Upper lobe of left lung (tissue), 6 donors: Measurements from ENCODE around the gene CYP51A1. TPM values are rescaled to one million over a fixed set of nuclear protein-coding genes. Genes with fewer than 3 reads are reported as not detected.

Experiments used
- ATAC-seq, 2 donors: fragments of 200-7000 bp; cut with Tn5 transposase; one replicate each; pipeline ENCODE4 v1.9.1; 2022; ENCODE audit warnings: mild to moderate bottlenecking in 2 of 2, moderate library complexity in 2 of 2; ENCODE audit not compliant: low FRiP score in 2 of 2
- DNase-seq, 2 donors: peaks; one replicate each; pipeline ENCODE4 v3.0.0-alpha.2; 2019 to 2020
- H3K27ac ChIP-seq, 4 donors: fragments of 200-600 bp; sonication (generic); one replicate each; pipeline ENCODE4 v1.5.1; 2016 to 2019
- H3K27me3 ChIP-seq, 4 donors: fragments of 200-600 bp; sonication (generic); one replicate each; pipeline ENCODE4 v1.5.1; 2017 to 2019
- H3K36me3 ChIP-seq, 4 donors: fragments of 200-600 bp; sonication (generic); one replicate each; pipeline ENCODE4 v1.5.1; 2016 to 2019
- H3K4me1 ChIP-seq, 4 donors: fragments of 200-600 bp; sonication (generic); one replicate each; pipeline ENCODE4 v1.5.1; 2018 to 2019
- H3K4me3 ChIP-seq, 4 donors: fragments of 200-600 bp; sonication (generic); one replicate each; pipeline ENCODE4 v1.5.1; 2017 to 2019; ENCODE audit warnings: mild to moderate bottlenecking in 2 of 4, moderate library complexity in 1 of 4
- H3K9me3 ChIP-seq, 4 donors: fragments of 200-600 bp; sonication (generic); one replicate each; pipeline ENCODE4 v1.5.1; 2018 to 2019
- EP300 ChIP-seq, 4 donors: sonication (generic); formaldehyde crosslinking; IDR thresholded peaks; one replicate each; pipeline ENCODE4 v1.5.1; 2017; ENCODE audit warnings: antibody characterized with exemption in 4 of 4, control low read depth in 2 of 4
- POLR2A ChIP-seq, 4 donors: fragments of 450-650 bp; IDR thresholded peaks; one replicate each; pipeline ENCODE4 v1.5.1; 2016 to 2017; ENCODE audit warnings: antibody characterized with exemption in 4 of 4, mild to moderate bottlenecking in 2 of 4
- POLR2AphosphoS5 ChIP-seq, 2 donors: sonication (generic); formaldehyde crosslinking; IDR thresholded peaks; one replicate each; pipeline ENCODE4 v1.5.1; 2017; ENCODE audit warnings: antibody characterized with exemption in 2 of 2
- WGBS, 2 donors: methylation state at CpG; one replicate each; pipeline ENCODE4 v1.1.5; 2017 to 2018; 5-methylcytosine and 5-hydroxymethylcytosine counted together
- total RNA-seq, 6 donors: library from RNA; depleted of rRNA in 4 of 6; stranded (reverse); fragments of >200 nt in 4 of 6; gene quantifications; one replicate each; pipeline versions ENCODE4 v1.1.0 to v1.2.1, GENCODE V29; 2016 to 2021
- TF ChIP-seq, protein P1 (sequence below), 6 experiments: fragments of 450-650 bp in 4 of 6; fragments of 200-600 bp in 2 of 6; sonication (generic) in 2 of 6; IDR thresholded peaks; one replicate each; pipeline ENCODE4 v1.5.1; 2016 to 2019; ENCODE audit warnings: antibody characterized with exemption in 6 of 6
- donor health status: DM: no; HTN: no; CAD: no; lungs with moderate emphysema.
- donor health status: DM: no; HTN: yes; CAD: no; lungs with severe emphysema.

The CYP51A1 gene
- total RNA-seq, 6 donors from 2014 or later = 26.2 to 213 (median 148) TPM

DNA sequence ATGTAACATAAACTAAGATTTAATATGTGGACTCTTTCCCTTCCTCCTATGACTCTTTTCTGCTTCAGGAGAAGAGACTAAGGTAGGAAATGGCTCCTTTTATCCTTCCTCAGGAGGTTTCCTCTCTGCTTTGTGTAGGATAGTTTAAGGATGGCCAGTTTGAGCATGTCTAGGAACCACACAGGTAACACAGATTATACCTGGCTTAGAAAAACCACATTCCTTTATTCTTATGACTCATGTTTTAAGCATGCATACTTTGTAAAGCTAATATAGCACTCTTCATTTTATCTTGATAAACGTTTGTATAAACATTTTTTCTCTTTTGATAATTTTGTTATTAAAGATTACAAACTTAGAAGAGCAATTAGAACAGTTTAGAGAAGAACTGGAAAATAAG lies 57.8 kb downstream of the CYP51A1 start:
- ATAC-seq = peak in 1 of 2 donors; percentile 43
- Histone ChIP-seq H3K36me3 (peaks cover 0 to 73% (median 22%) of the 10 kb centered on the region in 4 donors), H3K9me3 (no peaks in the 10 kb centered on the region), H3K27me3 (no peaks in the 10 kb centered on the region), H3K4me1 (no peaks in the 10 kb centered on the region), H3K4me3 (no peak overlapping the region), H3K27ac (peak overlapping the region in 2 of 4 donors; percentile 17 to 46)
- TF ChIP-seq POLR2AphosphoS5 (IDR thresholded peaks at IDR 0.05) = no peak
- no peak for TF ChIP-seq EP300 (IDR thresholded peaks at IDR 0.05)
- TF ChIP-seq POLR2A (IDR thresholded peaks at IDR 0.05) = no peak
- TF ChIP-seq, protein P1, sequence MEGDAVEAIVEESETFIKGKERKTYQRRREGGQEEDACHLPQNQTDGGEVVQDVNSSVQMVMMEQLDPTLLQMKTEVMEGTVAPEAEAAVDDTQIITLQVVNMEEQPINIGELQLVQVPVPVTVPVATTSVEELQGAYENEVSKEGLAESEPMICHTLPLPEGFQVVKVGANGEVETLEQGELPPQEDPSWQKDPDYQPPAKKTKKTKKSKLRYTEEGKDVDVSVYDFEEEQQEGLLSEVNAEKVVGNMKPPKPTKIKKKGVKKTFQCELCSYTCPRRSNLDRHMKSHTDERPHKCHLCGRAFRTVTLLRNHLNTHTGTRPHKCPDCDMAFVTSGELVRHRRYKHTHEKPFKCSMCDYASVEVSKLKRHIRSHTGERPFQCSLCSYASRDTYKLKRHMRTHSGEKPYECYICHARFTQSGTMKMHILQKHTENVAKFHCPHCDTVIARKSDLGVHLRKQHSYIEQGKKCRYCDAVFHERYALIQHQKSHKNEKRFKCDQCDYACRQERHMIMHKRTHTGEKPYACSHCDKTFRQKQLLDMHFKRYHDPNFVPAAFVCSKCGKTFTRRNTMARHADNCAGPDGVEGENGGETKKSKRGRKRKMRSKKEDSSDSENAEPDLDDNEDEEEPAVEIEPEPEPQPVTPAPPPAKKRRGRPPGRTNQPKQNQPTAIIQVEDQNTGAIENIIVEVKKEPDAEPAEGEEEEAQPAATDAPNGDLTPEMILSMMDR (IDR thresholded peaks at IDR 0.05) = no peak
- DNase-seq = no peak
- WGBS, 2 donors = 38% methylated on average over 1 of the region's 1 CpG

DNA sequence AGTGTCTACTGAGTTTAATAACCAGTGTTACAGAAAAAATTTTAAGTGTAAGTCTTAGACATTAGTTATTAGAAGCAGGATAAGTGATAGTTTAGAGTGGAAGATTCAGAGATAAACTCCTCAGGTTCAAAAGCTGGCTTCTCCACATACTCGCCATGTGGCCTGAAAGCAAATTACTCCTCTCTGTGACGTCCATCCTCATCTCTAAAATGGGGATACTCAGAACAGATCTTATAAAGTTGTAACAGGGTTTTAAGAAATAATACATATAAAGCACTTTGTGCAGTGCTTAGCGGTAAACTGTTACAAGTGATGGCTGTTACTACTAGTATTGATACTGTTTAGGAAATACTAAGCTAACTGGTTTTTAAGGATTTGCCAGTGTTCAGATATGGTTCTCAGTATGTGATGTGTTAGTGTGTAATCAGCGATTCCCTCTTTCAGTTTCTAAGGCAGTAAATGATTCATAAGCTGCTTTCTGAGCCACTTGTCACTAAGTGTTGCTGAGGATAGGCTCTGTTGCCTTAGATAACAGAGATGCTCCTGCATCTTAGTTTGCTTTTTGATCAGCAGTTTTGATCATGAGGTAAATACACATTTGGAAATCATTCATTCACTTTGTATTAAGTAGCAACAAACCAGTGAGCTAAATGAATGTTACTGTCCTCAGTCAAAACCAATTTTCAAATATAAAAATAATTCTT lies 58.7 kb downstream of the CYP51A1 start:
- no peak for ATAC-seq
- Histone ChIP-seq H3K27ac (peak overlapping the region in 1 of 4 donors; percentile 46), H3K4me3 (no peak overlapping the region), H3K4me1 (no peaks in the 10 kb centered on the region), H3K27me3 (no peaks in the 10 kb centered on the region), H3K9me3 (no peaks in the 10 kb centered on the region), H3K36me3 (peaks cover 0 to 75% (median 22%) of the 10 kb centered on the region in 4 donors)
- DNase-seq = no peak
- TF ChIP-seq POLR2A (IDR thresholded peaks at IDR 0.05) (no peak), EP300 (IDR thresholded peaks at IDR 0.05) (no peak), POLR2AphosphoS5 (IDR thresholded peaks at IDR 0.05) (no peak)
- TF ChIP-seq, protein P1 (IDR thresholded peaks at IDR 0.05) = no peak
- WGBS, 2 donors = 84 to 90% methylated on average over 4 of the region's 4 CpGs

DNA sequence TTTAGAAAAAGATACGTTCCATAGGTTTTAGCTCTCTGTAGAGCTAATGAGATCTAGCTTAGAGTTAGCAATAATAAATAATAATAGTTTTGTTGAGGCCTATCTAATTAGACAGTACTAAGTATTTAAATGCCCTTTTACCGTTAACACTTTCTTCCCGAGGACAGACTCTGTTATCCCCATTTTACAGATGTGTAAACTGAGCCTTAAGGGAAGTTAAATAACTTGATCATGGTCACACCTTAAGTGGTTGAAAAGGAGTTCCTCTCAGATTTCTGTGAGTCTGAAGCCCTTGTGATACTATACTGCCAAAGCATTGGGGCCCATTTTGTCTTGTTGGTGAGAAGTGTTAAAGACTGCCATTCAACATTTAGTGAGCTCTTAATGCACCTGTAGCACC lies 61.6 kb downstream of the CYP51A1 start:
- peaks cover 0 to 64% (median 13%) of the 10 kb centered on the region in 4 donors for H3K36me3 ChIP-seq
- H3K27ac ChIP-seq = no peak overlapping the region
- ATAC-seq = no peak
- 99% methylated on average over 3 of the region's 3 CpGs for WGBS, 2 donors
- H3K4me1 ChIP-seq = no peaks in the 10 kb centered on the region
- H3K27me3 ChIP-seq = no peaks in the 10 kb centered on the region
- TF ChIP-seq EP300 (IDR thresholded peaks at IDR 0.05) = no peak
- no peak for TF ChIP-seq POLR2AphosphoS5 (IDR thresholded peaks at IDR 0.05)
- TF ChIP-seq, protein P1 (IDR thresholded peaks at IDR 0.05) = no peak
- no peak for TF ChIP-seq POLR2A (IDR thresholded peaks at IDR 0.05)
- H3K9me3 ChIP-seq = no peaks in the 10 kb centered on the region
- no peak overlapping the region for H3K4me3 ChIP-seq
- no peak for DNase-seq

DNA sequence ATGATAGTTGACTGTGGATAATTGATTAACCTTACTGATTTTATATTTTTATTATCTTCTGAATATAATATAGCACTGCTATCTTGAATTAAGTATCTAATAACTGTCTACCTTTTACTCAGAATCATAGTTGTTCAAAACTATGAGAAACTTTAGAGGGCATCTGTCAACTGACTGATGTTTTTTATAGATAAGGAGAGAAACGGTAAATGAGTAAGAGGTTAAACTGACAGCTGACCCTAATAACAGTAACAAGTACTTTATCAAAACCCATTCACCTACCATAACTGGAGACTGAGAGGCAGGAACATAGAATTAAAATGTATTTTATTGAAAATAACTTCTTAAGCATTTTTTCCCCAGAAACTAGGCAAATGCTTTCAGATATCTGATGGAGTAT lies 62.2 kb downstream of the CYP51A1 start:
- no peaks in the 10 kb centered on the region for H3K9me3 ChIP-seq
- H3K27ac ChIP-seq = no peak overlapping the region
- TF ChIP-seq POLR2A (IDR thresholded peaks at IDR 0.05) = no peak
- H3K4me3 ChIP-seq = no peak overlapping the region
- no peaks in the 10 kb centered on the region for H3K4me1 ChIP-seq
- no peaks in the 10 kb centered on the region for H3K27me3 ChIP-seq
- H3K36me3 ChIP-seq = peaks cover 0 to 64% (median 12%) of the 10 kb centered on the region in 4 donors
- 88 to 89% methylated on average over 1 of the region's 1 CpG for WGBS, 2 donors
- DNase-seq = no peak
- no peak for ATAC-seq

DNA sequence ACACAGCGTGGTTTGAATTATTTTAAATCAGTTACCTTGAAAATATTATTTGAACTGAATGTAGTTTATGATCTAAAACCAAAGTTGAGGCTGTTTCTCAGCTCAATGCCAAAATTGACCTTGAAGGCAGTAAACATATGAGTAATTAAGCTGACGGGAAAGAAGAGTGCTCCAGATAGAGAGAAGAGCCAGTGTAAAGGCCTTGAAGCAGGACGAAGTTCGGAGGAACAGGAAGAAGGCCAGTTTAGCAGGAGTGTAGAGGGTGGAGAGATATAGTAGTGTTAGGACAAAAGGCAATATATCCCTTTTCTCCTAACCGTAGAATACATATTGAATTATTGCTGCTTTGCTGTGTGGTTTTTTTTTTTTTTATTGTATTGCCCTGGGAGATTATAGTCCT lies 63.2 kb downstream of the CYP51A1 start:
- H3K36me3 ChIP-seq = peaks cover 0 to 66% (median 14%) of the 10 kb centered on the region in 4 donors
- no peak overlapping the region for H3K27ac ChIP-seq
- H3K27me3 ChIP-seq = no peaks in the 10 kb centered on the region
- H3K4me1 ChIP-seq = no peaks in the 10 kb centered on the region
- DNase-seq (no peak), ATAC-seq (no peak)
- 79 to 86% methylated on average over 5 of the region's 5 CpGs for WGBS, 2 donors
- H3K9me3 ChIP-seq = no peaks in the 10 kb centered on the region
- TF ChIP-seq POLR2AphosphoS5 (IDR thresholded peaks at IDR 0.05) = no peak
- TF ChIP-seq EP300 (IDR thresholded peaks at IDR 0.05) = no peak
- TF ChIP-seq POLR2A (IDR thresholded peaks at IDR 0.05) = no peak
- TF ChIP-seq, protein P1 (IDR thresholded peaks at IDR 0.05) = no peak
- H3K4me3 ChIP-seq = no peak overlapping the region
